NCI-H345 treated with DMSO at 0.1 percent for 48 hours (cell line): ENCODE results near the gene NUDT16.
"Not testable (repeated sequence)": the region's sequence is repeated elsewhere in the genome, so short reads cannot be mapped to it uniquely, and the experiment has no call there.

Experiments
- DNase-seq: peaks from one replicate; lab custom pipeline; 2025; ENCODE audit not compliant: unreplicated experiment; lab: John Stamatoyannopoulos, UW

The NUDT16 gene

GRCh38 chr3:131381445-131382291 is at the start of gene NUDT16:
Gene NUDT16, plus strand, starts transcription at chr3:131381774. Its CDS starts 31 bp downstream, at chr3:131381805.
- DNase-seq = peak; percentile 84

- no peak for DNase-seq
These were observed 42.5 kb upstream of the NUDT16 start for GRCh38 chr3:131338948-131339640.

GRCh38 chr3:131341761-131342160 is 39.8 kb upstream of the NUDT16 start:
- no peak for DNase-seq

GRCh38 chr3:131348911-131349310 is 32.7 kb upstream of the NUDT16 start:
- DNase-seq = no peak

GRCh38 chr3:131349454-131349853 is 32.1 kb upstream of the NUDT16 start:
- no peak for DNase-seq

- no peak for DNase-seq
These were observed 31.6 kb upstream of the NUDT16 start for GRCh38 chr3:131349946-131350347.

GRCh38 chr3:131350506-131350905 is 31.1 kb upstream of the NUDT16 start:
- no peak for DNase-seq

- DNase-seq = no peak
These were observed 28.3 kb upstream of the NUDT16 start for GRCh38 chr3:131353016-131353877.

- no peak for DNase-seq
These were observed 27.6 kb upstream of the NUDT16 start for GRCh38 chr3:131353986-131354385.

- no peak for DNase-seq
These were observed 25.5 kb upstream of the NUDT16 start for GRCh38 chr3:131356006-131356595.

- no peak for DNase-seq
These were observed 24.3 kb upstream of the NUDT16 start for GRCh38 chr3:131357275-131357674.

- no peak for DNase-seq
These were observed 21.3 kb upstream of the NUDT16 start for GRCh38 chr3:131360191-131360755.

- not testable (repeated sequence) for DNase-seq
These were observed 20.5 kb upstream of the NUDT16 start for GRCh38 chr3:131361066-131361463.

- no peak for DNase-seq
These were observed 19.8 kb upstream of the NUDT16 start for GRCh38 chr3:131361464-131362421.

GRCh38 chr3:131363275-131363674 is 18.3 kb upstream of the NUDT16 start:
- no peak for DNase-seq

- no peak for DNase-seq
These were observed 10.5 kb upstream of the NUDT16 start for GRCh38 chr3:131370935-131371687.

- DNase-seq = no peak
These were observed 9.9 kb upstream of the NUDT16 start for GRCh38 chr3:131371688-131372066.

GRCh38 chr3:131374741-131375140 is 6.8 kb upstream of the NUDT16 start:
- DNase-seq = no peak
